ENCODE data around the gene ADRA2A. TPM values are rescaled to one million over a fixed set of nuclear protein-coding genes. Genes with fewer than 3 reads are reported as not detected.

Gene ADRA2A
- total RNA-seq, 1 donor from 2014 or later, result 4.3 TPM

Small RNA genes lying within 50 kb of the gene (small RNA-seq; reads per million reads assigned to genes)
- gene AL355863.1 (ENCODE audit: low replicate concordance), result not detected

Other genes starting within 250 kb of the ADRA2A start
- 150 TPM for gene PDCD4, start 205.1 kb upstream of the ADRA2A start, total RNA-seq
- 25.2 TPM for gene BBIP1, start 157.8 kb upstream of the ADRA2A start, total RNA-seq
- gene SHOC2, start 157.4 kb upstream of the ADRA2A start, total RNA-seq, result 57.1 TPM

Measured in tongue (tissue), 2 donors.